ENCODE results near the gene NLRP10.

The NLRP10 gene

GRCh38 chr11:7941146-7941545, 24.1 kb downstream of the NLRP10 start:
- TF ChIP-seq ZNF76 (tag by site-specific recombination; IDR thresholded peaks at IDR 0.05; ENCODE audit: borderline replicate concordance, low read depth) = no peak
- TF ChIP-seq IKZF3 (tag by site-specific recombination; IDR thresholded peaks at IDR 0.05) = no peak
- no peak for TF ChIP-seq ZBTB11 (tag by site-specific recombination; conservative IDR thresholded peaks at IDR 0.05; ENCODE audit: low read depth)
- no peak for TF ChIP-seq SP2 (tag by site-specific recombination; IDR thresholded peaks at IDR 0.05)
- TF ChIP-seq ZNF24 (tag by site-specific recombination; IDR thresholded peaks at IDR 0.05) = no peak
- TF ChIP-seq HOXD13 (CRISPR knock-in tag; IDR thresholded peaks at IDR 0.05; ENCODE audit: borderline replicate concordance) = no peak
- no peak for TF ChIP-seq ZEB2 (tag by site-specific recombination; IDR thresholded peaks at IDR 0.05)
- TF ChIP-seq ZNF202 (tag by site-specific recombination; IDR thresholded peaks at IDR 0.05; ENCODE audit: borderline replicate concordance) = no peak
- no peak for TF ChIP-seq PRDM2 (tag by site-specific recombination; IDR thresholded peaks at IDR 0.05; ENCODE audit: borderline replicate concordance)
- no peak for TF ChIP-seq ZNF560 (tag by site-specific recombination; IDR thresholded peaks at IDR 0.05; ENCODE audit: borderline replicate concordance)
- no peak for TF ChIP-seq ZNF843 (tag by site-specific recombination; IDR thresholded peaks at IDR 0.05)
- TF ChIP-seq ZNF654 (tag by site-specific recombination; IDR thresholded peaks at IDR 0.05; ENCODE audit: low read depth) = no peak
- no peak for TF ChIP-seq ZNF280C (tag by site-specific recombination; IDR thresholded peaks at IDR 0.05)
- no peak for TF ChIP-seq BCL11A (tag by site-specific recombination; IDR thresholded peaks at IDR 0.05; ENCODE audit: low read depth)
- no peak for TF ChIP-seq ZNF394 (tag by site-specific recombination; IDR thresholded peaks at IDR 0.05; ENCODE audit: borderline replicate concordance)
- POLR2A ChIA-PET = no interaction called here
- Histone ChIP-seq H3K4me3 (ENCODE audit: low read depth, low read length) (no peak overlapping the region), H3K27ac (ENCODE audit: extremely low read depth, low read depth, low read length) (no peak overlapping the region), H3K9me3 (ENCODE audit: control insufficient read depth, insufficient read depth, low read depth, low read length) (no peaks in the 10 kb centered on the region), H3K4me1 (ENCODE audit: control insufficient read depth, insufficient read depth, low read length) (no peaks in the 10 kb centered on the region), H3K36me3 (ENCODE audit: control insufficient read depth in 2 of 2, insufficient read depth in 1 of 2, low read length in 2 of 2) (no peaks in the 10 kb centered on the region)
- CTCF ChIA-PET = interaction anchor here (1.1 kb wide), 1 partner anchor 46 kb away, joined by 5 read pairs; the partner anchor contains the start of gene EIF3F

All from HEK293 (cell line).